ENCODE results near the gene VARS2. TPM values are rescaled to one million over a fixed set of nuclear protein-coding genes. Genes with fewer than 3 reads are reported as not detected.
"Not testable (repeated sequence)": the region's sequence is repeated elsewhere in the genome, so short reads cannot be mapped to it uniquely, and the experiment has no call there.

Gene VARS2
- total and polyA plus RNA-seq, 8 donors = 34.0 to 54.3 (median 44.7) TPM

- Histone ChIP-seq H3K27me3 (no peaks in the 10 kb centered on the region), H3K27ac (peak overlapping the region; percentile 82 to 93), H3K9me3 (no peaks in the 10 kb centered on the region), H3K36me3 (peaks cover 0 to 47% of the 10 kb centered on the region in 2 donors), H3K4me3 (no peak overlapping the region), H3K4me1 (peaks cover 21 to 32% of the 10 kb centered on the region in 2 donors)
- DNase-seq = peak in 2 of 4 donors; percentile 42 to 68
- peak; percentile 53 to 57 for TF ChIP-seq CTCF (IDR thresholded peaks at IDR 0.05)
- intact Hi-C loops (cut with DNase I) = loop anchor here in 1 of 2 donors (10.0 kb wide), 1 partner anchor 159 kb away; no protein-coding TSS in a partner anchor
- ATAC-seq = peak; percentile 64
Observed at GRCh38 chr6:30915591-30915946, 1.5 kb downstream of the VARS2 start.

- intact Hi-C loops (cut with DNase I) = loop anchor here in 1 of 2 donors (10.0 kb wide), 1 partner anchor 158 kb away; no protein-coding TSS in a partner anchor
- H3K36me3 ChIP-seq = peaks cover 0 to 47% of the 10 kb centered on the region in 2 donors
Observed at GRCh38 chr6:30917041-30917440, 3.0 kb downstream of the VARS2 start.

GRCh38 chr6:30917487-30917886 is 3.4 kb downstream of the VARS2 start:
- intact Hi-C loops (cut with DNase I) = loop anchor here in 1 of 2 donors (10.0 kb wide), 1 partner anchor 157 kb away; no protein-coding TSS in a partner anchor
- H3K27me3 ChIP-seq = no peaks in the 10 kb centered on the region
- no peak overlapping the region for H3K27ac ChIP-seq
- ATAC-seq = no peak
- no peaks in the 10 kb centered on the region for H3K9me3 ChIP-seq
- DNase-seq = no peak
- peaks cover 21 to 32% of the 10 kb centered on the region in 2 donors for H3K4me1 ChIP-seq
- no peak for TF ChIP-seq CTCF (IDR thresholded peaks at IDR 0.05)
- no peak overlapping the region for H3K4me3 ChIP-seq
- H3K36me3 ChIP-seq = peaks cover 0 to 49% of the 10 kb centered on the region in 2 donors

More at GRCh38 chr6:30917041-30917440, 3.0 kb downstream of the VARS2 start:
- no peak overlapping the region for H3K4me3 ChIP-seq
- no peak for TF ChIP-seq CTCF (IDR thresholded peaks at IDR 0.05)
- H3K9me3 ChIP-seq = no peaks in the 10 kb centered on the region
- H3K27ac ChIP-seq = no peak overlapping the region
- ATAC-seq (no peak), DNase-seq (no peak)
- peaks cover 21 to 32% of the 10 kb centered on the region in 2 donors for H3K4me1 ChIP-seq
- no peaks in the 10 kb centered on the region for H3K27me3 ChIP-seq

- intact Hi-C loops (cut with DNase I) = loop anchor here in 1 of 2 donors (10.0 kb wide), 1 partner anchor 156 kb away; no protein-coding TSS in a partner anchor
- Histone ChIP-seq H3K36me3 (peaks cover 0 to 61% of the 10 kb centered on the region in 2 donors), H3K27ac (no peak overlapping the region), H3K27me3 (no peaks in the 10 kb centered on the region), H3K9me3 (no peaks in the 10 kb centered on the region), H3K4me3 (no peak overlapping the region), H3K4me1 (peaks cover 18 to 25% of the 10 kb centered on the region in 2 donors)
- ATAC-seq = no peak
- no peak for TF ChIP-seq CTCF (IDR thresholded peaks at IDR 0.05)
- DNase-seq = no peak
Observed at GRCh38 chr6:30918670-30919069, 4.6 kb downstream of the VARS2 start.

- Histone ChIP-seq H3K4me3 (no peak overlapping the region), H3K36me3 (peaks cover 0 to 95% of the 10 kb centered on the region in 2 donors), H3K27ac (no peak overlapping the region), H3K27me3 (no peaks in the 10 kb centered on the region), H3K4me1 (no peaks in the 10 kb centered on the region), H3K9me3 (no peaks in the 10 kb centered on the region)
- no peak for DNase-seq
- ATAC-seq = no peak
- intact Hi-C loops (cut with DNase I) = no loop called here
- no peak for TF ChIP-seq CTCF (IDR thresholded peaks at IDR 0.05)
Observed at GRCh38 chr6:30922447-30922852, 8.4 kb downstream of the VARS2 start.

GRCh38 chr6:30924040-30924627 is 10.1 kb downstream of the VARS2 start:
- ATAC-seq; intact Hi-C loops (cut with DNase I); H3K27ac ChIP-seq; H3K4me3 ChIP-seq; DNase-seq; H3K27me3 ChIP-seq; H3K4me1 ChIP-seq; H3K9me3 ChIP-seq: not testable (repeated sequence)
- H3K36me3 ChIP-seq = peaks cover 0 to 79% of the 10 kb centered on the region in 2 donors
